Measurements from ENCODE around the gene PXK.

- TF ChIP-seq CTCF (IDR thresholded peaks at IDR 0.05) (no peak), EP300 (IDR thresholded peaks at IDR 0.05) (no peak), POLR2A (IDR thresholded peaks at IDR 0.05; ENCODE audit: low read depth) (no peak)
Measured at GRCh38 chr3:58386626-58387365, 54.1 kb downstream of the PXK start.
